Upper lobe of left lung (tissue), 6 donors: ENCODE data around the gene PLA2G2A. TPM values are rescaled to one million over a fixed set of nuclear protein-coding genes. Genes with fewer than 3 reads are reported as not detected.

ENCODE experiments used
- ATAC-seq, 2 donors: fragments of 200-7000 bp; cut with Tn5 transposase; one replicate each; pipeline ENCODE4 v1.9.1; 2022; ENCODE audit warnings: mild to moderate bottlenecking in 2 of 2, moderate library complexity in 2 of 2; ENCODE audit not compliant: low FRiP score in 2 of 2
- DNase-seq, 2 donors: peaks; one replicate each; pipeline ENCODE4 v3.0.0-alpha.2; 2019 to 2020
- H3K27ac ChIP-seq, 4 donors: fragments of 200-600 bp; sonication (generic); one replicate each; pipeline ENCODE4 v1.5.1; 2016 to 2019
- H3K27me3 ChIP-seq, 4 donors: fragments of 200-600 bp; sonication (generic); one replicate each; pipeline ENCODE4 v1.5.1; 2017 to 2019
- H3K36me3 ChIP-seq, 4 donors: fragments of 200-600 bp; sonication (generic); one replicate each; pipeline ENCODE4 v1.5.1; 2016 to 2019
- H3K4me1 ChIP-seq, 4 donors: fragments of 200-600 bp; sonication (generic); one replicate each; pipeline ENCODE4 v1.5.1; 2018 to 2019
- H3K4me3 ChIP-seq, 4 donors: fragments of 200-600 bp; sonication (generic); one replicate each; pipeline ENCODE4 v1.5.1; 2017 to 2019; ENCODE audit warnings: mild to moderate bottlenecking in 2 of 4, moderate library complexity in 1 of 4
- H3K9me3 ChIP-seq, 4 donors: fragments of 200-600 bp; sonication (generic); one replicate each; pipeline ENCODE4 v1.5.1; 2018 to 2019
- CTCF ChIP-seq, 6 experiments: fragments of 450-650 bp in 4 of 6; fragments of 200-600 bp in 2 of 6; sonication (generic) in 2 of 6; IDR thresholded peaks; one replicate each; pipeline ENCODE4 v1.5.1; 2016 to 2019; ENCODE audit warnings: antibody characterized with exemption in 6 of 6
- EP300 ChIP-seq, 4 donors: sonication (generic); formaldehyde crosslinking; IDR thresholded peaks; one replicate each; pipeline ENCODE4 v1.5.1; 2017; ENCODE audit warnings: antibody characterized with exemption in 4 of 4, control low read depth in 2 of 4
- POLR2A ChIP-seq, 4 donors: fragments of 450-650 bp; IDR thresholded peaks; one replicate each; pipeline ENCODE4 v1.5.1; 2016 to 2017; ENCODE audit warnings: antibody characterized with exemption in 4 of 4, mild to moderate bottlenecking in 2 of 4
- POLR2AphosphoS5 ChIP-seq, 2 donors: sonication (generic); formaldehyde crosslinking; IDR thresholded peaks; one replicate each; pipeline ENCODE4 v1.5.1; 2017; ENCODE audit warnings: antibody characterized with exemption in 2 of 2
- WGBS, 2 donors: methylation state at CpG; one replicate each; pipeline ENCODE4 v1.1.5; 2017 to 2018; 5-methylcytosine and 5-hydroxymethylcytosine counted together
- total RNA-seq, 6 donors: library from RNA; depleted of rRNA in 4 of 6; stranded (reverse); fragments of >200 nt in 4 of 6; gene quantifications; one replicate each; pipeline versions ENCODE4 v1.1.0 to v1.2.1, GENCODE V29; 2016 to 2021
- donor health status: DM: no; HTN: no; CAD: no; lungs with moderate emphysema.
- donor health status: DM: no; HTN: yes; CAD: no; lungs with severe emphysema.

The PLA2G2A gene
- total RNA-seq, 6 donors from 2014 or later: 0.76 to 136 (median 14.9) TPM; not detected in 1

DNA sequence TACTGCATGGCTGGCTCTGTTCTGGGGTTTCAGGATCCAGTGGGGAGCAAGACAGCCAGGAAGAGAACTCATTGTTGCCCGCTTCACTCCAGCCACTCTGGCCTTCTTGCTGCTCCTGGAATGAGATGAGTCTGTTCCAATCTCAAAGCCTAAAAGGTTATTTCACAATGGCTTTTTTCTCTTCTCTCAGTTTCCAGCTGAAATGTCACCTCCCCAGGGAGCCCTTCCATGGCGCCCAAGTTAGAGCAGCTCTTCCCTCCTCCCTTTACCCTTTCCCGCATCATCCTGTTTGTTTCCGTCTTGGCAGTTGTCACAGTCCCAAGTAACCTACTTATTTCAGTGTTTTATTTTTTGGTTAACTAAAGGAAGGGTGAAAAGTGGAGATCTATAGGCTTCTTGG, 15.8 kb downstream of the PLA2G2A start:
- Histone ChIP-seq H3K27ac (no peak overlapping the region), H3K9me3 (no peaks in the 10 kb centered on the region), H3K36me3 (no peaks in the 10 kb centered on the region), H3K4me3 (no peak overlapping the region), H3K27me3 (no peaks in the 10 kb centered on the region), H3K4me1 (no peaks in the 10 kb centered on the region)
- no peak for ATAC-seq
- WGBS, 2 donors: 82 to 96% methylated on average over 4 of the region's 4 CpGs
- TF ChIP-seq POLR2A (IDR thresholded peaks at IDR 0.05): no peak
- TF ChIP-seq EP300 (IDR thresholded peaks at IDR 0.05): no peak
- no peak for TF ChIP-seq POLR2AphosphoS5 (IDR thresholded peaks at IDR 0.05)
- TF ChIP-seq CTCF (IDR thresholded peaks at IDR 0.05): no peak
- no peak for DNase-seq

DNA sequence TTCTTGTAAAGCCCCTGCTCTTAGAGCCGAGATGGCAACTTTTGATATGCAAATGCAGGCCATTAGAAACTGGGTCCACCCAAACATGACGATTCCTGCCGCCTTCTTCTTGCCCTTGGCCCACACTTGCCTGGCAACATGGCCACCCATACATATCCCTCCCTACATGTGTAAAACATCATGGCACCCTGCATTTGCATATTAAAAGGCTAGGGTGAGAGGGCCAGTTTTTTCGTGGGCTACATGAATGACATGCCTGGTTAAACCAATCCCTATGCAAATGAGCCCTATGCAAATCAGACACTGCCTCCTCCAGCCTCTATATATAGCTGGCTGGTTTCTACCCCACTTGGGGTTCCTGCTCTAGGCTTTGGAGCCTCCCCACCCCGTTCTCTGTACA, 18.8 kb downstream of the PLA2G2A start:
- no peak overlapping the region for H3K4me3 ChIP-seq
- no peaks in the 10 kb centered on the region for H3K4me1 ChIP-seq
- ATAC-seq (no peak), DNase-seq (no peak)
- WGBS, 2 donors: 47 to 66% methylated on average over 5 of the region's 5 CpGs
- H3K27me3 ChIP-seq: no peaks in the 10 kb centered on the region
- no peaks in the 10 kb centered on the region for H3K9me3 ChIP-seq
- H3K36me3 ChIP-seq: no peaks in the 10 kb centered on the region
- TF ChIP-seq CTCF (IDR thresholded peaks at IDR 0.05) (no peak), EP300 (IDR thresholded peaks at IDR 0.05) (no peak), POLR2A (IDR thresholded peaks at IDR 0.05) (no peak), POLR2AphosphoS5 (IDR thresholded peaks at IDR 0.05) (no peak)
- no peak overlapping the region for H3K27ac ChIP-seq

GRCh38 chr1:19957779-19958178, 21.6 kb downstream of the PLA2G2A start:
- no peak overlapping the region for H3K27ac ChIP-seq
- ATAC-seq: no peak
- H3K4me1 ChIP-seq: no peaks in the 10 kb centered on the region
- no peaks in the 10 kb centered on the region for H3K36me3 ChIP-seq
- H3K9me3 ChIP-seq: peaks cover 0 to 3% (median 0%) of the 10 kb centered on the region in 4 donors
- no peaks in the 10 kb centered on the region for H3K27me3 ChIP-seq
- TF ChIP-seq POLR2AphosphoS5 (IDR thresholded peaks at IDR 0.05): no peak
- no peak for DNase-seq
- H3K4me3 ChIP-seq: no peak overlapping the region
- WGBS, 2 donors: 72 to 76% methylated on average over 4 of the region's 4 CpGs

GRCh38 chr1:19955534-19956170, 23.8 kb downstream of the PLA2G2A start:
- WGBS, 2 donors: 53 to 69% methylated on average over 6 to 11 of the region's 11 CpGs
- no peaks in the 10 kb centered on the region for H3K27me3 ChIP-seq
- H3K27ac ChIP-seq: no peak overlapping the region
- ATAC-seq: no peak
- peaks cover 0 to 3% (median 0%) of the 10 kb centered on the region in 4 donors for H3K9me3 ChIP-seq
- no peak overlapping the region for H3K4me3 ChIP-seq
- H3K36me3 ChIP-seq: no peaks in the 10 kb centered on the region
- no peaks in the 10 kb centered on the region for H3K4me1 ChIP-seq
- no peak for DNase-seq
- TF ChIP-seq EP300 (IDR thresholded peaks at IDR 0.05) (no peak), CTCF (IDR thresholded peaks at IDR 0.05) (no peak), POLR2A (IDR thresholded peaks at IDR 0.05) (no peak), POLR2AphosphoS5 (IDR thresholded peaks at IDR 0.05) (no peak)

- WGBS, 2 donors: 84 to 88% methylated on average over 2 of the region's 2 CpGs
- ATAC-seq: no peak
- no peak for DNase-seq
These were observed 25.4 kb downstream of the PLA2G2A start for GRCh38 chr1:19954059-19954458.

More at GRCh38 chr1:19954059-19954458, 25.4 kb downstream of the PLA2G2A start:
- H3K4me1 ChIP-seq: no peaks in the 10 kb centered on the region
- H3K27ac ChIP-seq: no peak overlapping the region
- H3K9me3 ChIP-seq: peaks cover 0 to 3% (median 0%) of the 10 kb centered on the region in 4 donors
- no peaks in the 10 kb centered on the region for H3K27me3 ChIP-seq
- H3K4me3 ChIP-seq: no peak overlapping the region
- H3K36me3 ChIP-seq: no peaks in the 10 kb centered on the region
- TF ChIP-seq EP300 (IDR thresholded peaks at IDR 0.05): no peak
- no peak for TF ChIP-seq POLR2A (IDR thresholded peaks at IDR 0.05)
- no peak for TF ChIP-seq POLR2AphosphoS5 (IDR thresholded peaks at IDR 0.05)
- TF ChIP-seq CTCF (IDR thresholded peaks at IDR 0.05): no peak
